Measurements from ENCODE around the gene BNIPL.

- TF ChIP-seq POLR2A (IDR thresholded peaks at IDR 0.05; ENCODE audit: low read depth, low read length) (no peak), POLR2AphosphoS5 (IDR thresholded peaks at IDR 0.05; ENCODE audit: low read depth, low read length) (no peak), SPI1 (IDR thresholded peaks at IDR 0.05; ENCODE audit: low read depth, low read length) (no peak), TAF1 (IDR thresholded peaks at IDR 0.05; ENCODE audit: low read depth, low read length) (no peak)
These were observed 39.1 kb upstream of the BNIPL start for GRCh38 chr1:150997126-150997872.

Measured in GM12891 (cell line).